Activated T-cell treated with anti-CD3 and anti-CD28 coated beads, Interleukin-2, amount 50 U/mL, for 48 hours (primary cell): ENCODE measurements around the gene LINGO1.

ENCODE experiments used
- DNase-seq, 2 experiments: peaks; one replicate each; pipeline ENCODE4 v3.0.0-alpha.2; 2020

Gene LINGO1, protein sequence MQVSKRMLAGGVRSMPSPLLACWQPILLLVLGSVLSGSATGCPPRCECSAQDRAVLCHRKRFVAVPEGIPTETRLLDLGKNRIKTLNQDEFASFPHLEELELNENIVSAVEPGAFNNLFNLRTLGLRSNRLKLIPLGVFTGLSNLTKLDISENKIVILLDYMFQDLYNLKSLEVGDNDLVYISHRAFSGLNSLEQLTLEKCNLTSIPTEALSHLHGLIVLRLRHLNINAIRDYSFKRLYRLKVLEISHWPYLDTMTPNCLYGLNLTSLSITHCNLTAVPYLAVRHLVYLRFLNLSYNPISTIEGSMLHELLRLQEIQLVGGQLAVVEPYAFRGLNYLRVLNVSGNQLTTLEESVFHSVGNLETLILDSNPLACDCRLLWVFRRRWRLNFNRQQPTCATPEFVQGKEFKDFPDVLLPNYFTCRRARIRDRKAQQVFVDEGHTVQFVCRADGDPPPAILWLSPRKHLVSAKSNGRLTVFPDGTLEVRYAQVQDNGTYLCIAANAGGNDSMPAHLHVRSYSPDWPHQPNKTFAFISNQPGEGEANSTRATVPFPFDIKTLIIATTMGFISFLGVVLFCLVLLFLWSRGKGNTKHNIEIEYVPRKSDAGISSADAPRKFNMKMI

DNA sequence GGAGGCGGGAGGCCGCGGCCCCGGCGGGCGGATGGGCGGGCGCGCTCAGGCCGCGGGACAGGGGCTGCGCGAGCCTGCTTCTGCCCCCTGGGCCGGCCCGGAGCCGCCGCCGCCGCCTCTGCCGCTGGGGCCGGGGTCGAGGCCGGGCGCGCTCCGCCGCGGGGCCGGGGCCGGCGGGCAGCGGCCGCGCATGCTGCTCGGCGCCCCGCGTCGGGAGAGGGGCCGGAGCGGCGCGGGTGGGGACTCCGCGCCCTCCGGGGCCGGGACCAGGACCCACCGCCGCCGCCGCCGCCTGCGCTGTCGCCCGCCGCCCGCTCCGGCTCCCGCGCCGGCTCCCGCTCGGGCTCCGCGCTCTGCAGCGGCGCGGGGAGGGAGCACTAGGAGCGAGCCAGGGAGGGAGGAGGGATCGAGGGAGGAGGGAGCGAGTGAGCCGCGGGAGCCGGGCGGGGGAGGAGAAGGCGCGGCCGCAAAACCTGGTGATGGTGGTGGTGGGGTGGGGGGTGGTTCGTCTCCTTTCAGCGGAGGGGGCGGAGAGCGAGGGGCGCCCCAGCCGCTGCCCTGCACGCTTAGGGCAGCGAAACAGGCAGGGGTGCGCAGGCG lies at the start of gene LINGO1:
TSS of gene LINGO1 (minus strand) at position 379 of the 600 bp plus-strand sequence. CDS start 597 bp downstream, outside the sequence.
- no peak for DNase-seq

DNA sequence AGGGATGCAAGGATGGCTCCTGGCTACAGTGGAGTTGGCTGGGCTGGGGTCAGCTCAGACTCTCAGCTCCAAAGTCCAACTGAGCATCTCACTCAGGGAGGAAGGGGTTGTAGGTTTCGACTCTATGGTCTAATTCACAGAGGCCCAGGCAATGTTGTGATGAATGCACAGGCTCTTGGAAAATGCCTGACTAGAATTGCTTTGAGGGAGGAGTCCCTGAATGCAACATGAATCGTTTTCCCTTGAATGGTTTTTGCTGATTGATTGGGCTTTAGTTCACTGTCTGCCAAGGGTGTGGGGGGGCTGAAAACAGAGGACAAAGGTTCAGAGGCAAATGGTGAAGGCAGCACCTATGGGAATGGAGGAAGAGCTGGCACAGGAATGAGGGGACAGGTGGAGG lies 48.6 kb upstream of the LINGO1 start:
- DNase-seq = no peak

- DNase-seq = no peak
These were observed 44.1 kb upstream of the LINGO1 start for GRCh38 chr15:77676569-77677375.

GRCh38 chr15:77675806-77676415 lies 43.2 kb upstream of the LINGO1 start:
- no peak for DNase-seq

DNA sequence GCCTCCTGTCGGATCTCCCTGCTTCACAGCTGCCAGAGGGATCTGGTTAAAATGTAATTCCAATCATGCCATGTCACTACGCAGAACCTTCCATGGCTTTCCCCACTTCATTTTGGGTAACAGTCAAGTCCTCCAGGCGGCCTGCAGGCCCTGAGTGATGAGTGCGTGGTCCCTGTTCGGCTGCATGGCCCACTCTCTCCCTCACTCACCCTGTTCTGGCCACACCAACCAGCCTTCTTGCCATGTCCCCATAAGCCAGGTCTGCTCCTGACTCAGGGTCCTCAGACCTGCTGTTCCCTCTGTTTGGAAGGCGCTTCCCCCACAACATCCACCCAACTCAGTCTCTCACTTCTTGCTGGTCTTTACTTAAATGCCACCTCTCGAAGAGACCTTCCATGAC lies 41.6 kb upstream of the LINGO1 start:
- DNase-seq = no peak

- DNase-seq = no peak
These were observed 41.2 kb upstream of the LINGO1 start for GRCh38 chr15:77673866-77674265.

DNA sequence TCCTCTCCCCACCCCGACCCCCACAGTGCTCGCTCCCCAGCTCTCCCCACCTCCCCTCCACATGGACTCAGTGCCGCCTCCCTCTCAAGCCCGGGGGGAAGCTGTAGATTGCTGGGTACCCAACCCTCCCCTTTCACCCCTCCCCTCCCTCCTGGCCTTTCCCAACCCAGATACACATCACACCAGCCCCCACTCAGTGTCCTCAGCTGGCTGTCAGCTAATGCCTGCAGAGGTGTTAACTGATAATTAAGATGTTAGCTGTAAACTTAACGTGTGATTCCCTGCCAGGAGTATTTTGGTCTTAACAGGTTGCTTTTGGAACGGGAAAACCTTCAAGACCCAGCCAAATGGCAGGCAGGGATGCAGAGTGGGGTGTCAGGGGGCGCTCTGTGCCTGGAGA lies 39.4 kb upstream of the LINGO1 start:
- DNase-seq = no peak

DNA sequence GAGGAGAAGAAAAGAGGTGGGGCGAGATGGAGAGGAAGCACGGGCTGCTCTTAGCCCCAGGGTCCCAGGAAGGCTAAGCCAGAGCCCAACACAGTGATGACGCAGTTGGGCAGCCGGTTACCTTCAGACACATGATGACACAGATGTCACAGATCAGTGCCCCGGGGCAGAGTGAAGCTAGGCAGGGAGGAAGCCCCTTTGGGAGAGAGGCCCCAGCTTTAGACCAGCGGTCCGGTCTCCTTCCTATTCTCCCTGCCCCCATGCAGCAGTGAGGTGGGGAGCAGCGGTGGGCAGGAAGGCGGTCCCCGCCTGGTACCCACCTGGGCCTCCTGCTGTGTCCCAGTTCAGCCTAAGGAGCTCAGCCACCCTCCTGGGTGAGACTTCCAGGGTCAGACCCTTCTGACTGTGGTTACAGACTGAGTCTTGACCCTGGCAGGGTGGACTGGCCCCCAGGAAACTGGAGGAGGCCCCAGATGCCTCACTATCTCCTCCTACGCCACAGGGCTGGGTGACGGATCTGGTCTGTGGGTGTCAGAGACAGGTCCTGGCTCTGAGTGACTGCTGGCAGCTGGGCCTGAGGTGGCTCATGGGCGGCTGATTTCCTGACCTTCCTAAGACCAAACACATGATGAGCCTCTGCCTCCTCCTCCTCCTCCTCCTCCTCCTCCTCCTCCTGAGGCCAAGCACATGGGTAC lies 38.8 kb upstream of the LINGO1 start:
- no peak for DNase-seq

- no peak for DNase-seq
These were observed 38.0 kb upstream of the LINGO1 start for GRCh38 chr15:77670558-77671361.

GRCh38 chr15:77669896-77670295 lies 37.2 kb upstream of the LINGO1 start:
- DNase-seq = no peak

GRCh38 chr15:77667338-77668234 lies 34.9 kb upstream of the LINGO1 start:
- no peak for DNase-seq

GRCh38 chr15:77666296-77666660 lies 33.6 kb upstream of the LINGO1 start:
- no peak for DNase-seq

DNA sequence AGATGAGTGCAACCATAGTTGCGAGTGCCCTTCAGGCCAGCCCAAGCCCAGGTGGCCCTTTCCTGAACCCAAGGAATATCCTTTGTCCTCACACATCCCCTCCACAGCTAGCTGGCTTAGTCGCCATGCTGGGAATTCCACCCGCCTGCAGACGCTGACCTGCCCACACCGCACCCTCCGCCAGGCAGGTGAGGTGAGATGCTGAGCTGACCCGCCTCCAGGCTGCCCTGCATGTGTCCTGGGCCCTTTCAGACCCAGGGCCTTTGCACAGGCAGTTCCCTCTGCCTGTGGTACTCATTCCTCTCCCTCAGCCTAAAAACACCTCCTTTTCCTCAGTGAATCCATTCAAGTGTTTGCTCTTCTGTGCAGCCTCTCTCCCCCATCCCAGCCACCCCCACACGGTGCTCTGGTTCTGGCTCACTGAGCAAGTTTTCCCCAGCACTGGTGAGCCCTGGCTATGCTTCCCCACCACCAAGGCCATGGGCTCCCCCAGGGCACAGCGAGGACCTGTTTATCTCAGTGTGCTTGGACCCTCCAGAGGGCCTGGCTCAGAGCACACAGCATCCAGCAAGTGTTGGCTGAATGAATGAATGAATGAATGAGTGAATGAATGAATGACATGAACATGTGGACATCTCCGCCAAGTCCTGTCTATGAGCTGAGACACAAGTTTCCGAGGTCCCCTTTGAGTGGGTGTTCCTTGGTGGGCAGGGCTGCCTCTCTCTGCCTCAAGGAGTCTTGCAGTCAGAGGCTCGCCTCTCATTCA lies 33.0 kb upstream of the LINGO1 start:
- no peak for DNase-seq

- no peak for DNase-seq
These were observed 31.7 kb upstream of the LINGO1 start for GRCh38 chr15:77664428-77664827.

DNA sequence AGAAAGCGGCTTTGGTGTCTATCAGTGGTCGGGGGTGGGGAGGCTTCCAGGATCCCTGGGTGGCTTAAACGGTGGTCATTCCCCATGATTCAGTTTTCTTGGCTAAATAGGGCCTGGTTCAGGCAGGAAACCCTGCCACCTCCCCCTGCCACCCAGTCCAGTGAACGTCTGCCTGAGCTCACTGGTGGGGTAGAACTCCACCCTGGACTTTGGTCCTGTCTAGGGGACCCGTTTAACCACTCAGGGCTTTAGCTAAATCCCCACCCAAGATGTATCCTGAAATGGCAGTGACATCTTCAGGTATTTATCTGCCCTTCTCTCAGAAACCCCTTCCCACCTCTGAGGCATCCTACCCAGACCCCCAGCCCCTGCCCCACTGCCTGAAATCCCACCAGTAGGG lies 30.5 kb upstream of the LINGO1 start:
- DNase-seq = no peak

- peak; percentile 28 to 43 for DNase-seq
These were observed 26.9 kb upstream of the LINGO1 start for GRCh38 chr15:77659350-77660321.

- no peak for DNase-seq
These were observed 25.6 kb upstream of the LINGO1 start for GRCh38 chr15:77658304-77658703.

DNA sequence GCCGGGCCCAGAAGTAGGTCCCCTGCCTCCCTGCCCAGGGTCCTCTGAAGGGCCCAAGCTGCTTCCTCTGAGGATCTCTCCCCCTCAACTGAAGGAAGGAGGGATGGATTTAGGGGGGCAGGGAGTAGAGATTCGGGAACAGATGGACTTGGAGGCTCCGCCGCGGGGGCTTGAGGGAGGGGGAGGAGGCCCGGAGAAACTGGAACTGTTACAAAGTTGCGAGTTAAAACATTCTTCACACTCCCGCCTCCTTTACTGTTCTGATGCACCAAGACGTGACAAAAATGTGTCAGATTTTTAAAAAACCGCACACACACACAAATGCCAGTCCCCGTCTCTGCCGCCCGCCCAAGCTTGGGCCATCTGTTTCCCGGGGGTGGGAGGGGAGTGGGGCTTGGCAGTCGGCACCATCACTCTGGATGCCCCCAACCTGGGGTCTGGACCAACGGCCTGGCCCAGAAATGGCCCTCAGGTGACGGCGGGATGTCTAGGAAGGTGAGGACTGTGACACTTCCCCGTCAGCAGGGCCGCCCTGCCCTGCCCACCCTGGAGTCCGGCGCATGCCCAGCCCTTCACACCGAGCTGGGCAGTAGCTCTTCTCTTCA lies 25.0 kb upstream of the LINGO1 start:
- no peak for DNase-seq
